Activated CD8-positive, alpha-beta T cell treated with anti-CD3 and anti-CD28 coated beads for 36 hours (primary cell): ENCODE results near the gene CTNNA1. TPM values are rescaled to one million over a fixed set of nuclear protein-coding genes. Genes with fewer than 3 reads are reported as not detected.

Experiments
- ATAC-seq: fragments of 200-7000 bp; cut with Tn5 transposase; one replicate; pipeline ENCODE4 v1.10.0; 2021; ENCODE audit warnings: mild to moderate bottlenecking, moderate library complexity
- CTCF ChIA-PET: fragments of 350-600 bp; sonication (Branson Sonifier 250); formaldehyde crosslinking; loops from one replicate; lab custom pipeline; 2021; ENCODE audit warnings: antibody characterized with exemption; lab: Charles Lee
- POLR2A ChIA-PET: fragments of 350-600 bp; sonication (Branson Sonifier 250); formaldehyde crosslinking; loops from one replicate; lab custom pipeline; 2021; ENCODE audit warnings: antibody characterized with exemption; lab: Charles Lee
- DNase-seq: peaks from one replicate; pipeline ENCODE4 v3.0.0-alpha.2; 2020
- H3K27ac Mint-ChIP-seq: one replicate; pipeline ENCODE4 v1.8.0; 2021; ENCODE audit warnings: mild to moderate bottlenecking, mixed read lengths
- H3K27me3 Mint-ChIP-seq: one replicate; pipeline ENCODE4 v1.8.0; 2021; ENCODE audit warnings: mixed read lengths
- H3K36me3 Mint-ChIP-seq: one replicate; pipeline ENCODE4 v1.8.0; 2021; ENCODE audit warnings: low read depth, mixed read lengths
- H3K4me1 Mint-ChIP-seq: one replicate; pipeline ENCODE4 v1.8.0; 2021; ENCODE audit warnings: low read depth, mixed read lengths
- H3K4me3 Mint-ChIP-seq: one replicate; pipeline ENCODE4 v1.8.0; 2021; ENCODE audit warnings: mild to moderate bottlenecking, moderate library complexity, mixed read lengths
- H3K9me3 Mint-ChIP-seq: one replicate; pipeline ENCODE4 v1.8.0; 2021; ENCODE audit warnings: mixed read lengths
- CTCF ChIP-seq: fragments of 200-600 bp; IDR thresholded peaks from one replicate; pipeline ENCODE4 v1.8.0; 2022; ENCODE audit warnings: antibody characterized with exemption, mild to moderate bottlenecking
- intact Hi-C: fragments of 100-400 bp; cut with micrococcal nuclease; formaldehyde crosslinking; loops from one replicate; pipeline ENCODE4 v1.10.0; 2022
- total RNA-seq, 2 experiments: library from RNA; stranded (reverse); gene quantifications; one replicate each; pipeline ENCODE4 v1.2.3, GENCODE V29; 2021

Gene CTNNA1
- total RNA-seq, 2 experiments from 2014 or later: 77.3 to 85.6 TPM

GRCh38 chr5:138975098-138975847 lies 222.0 kb downstream of the CTNNA1 start:
- TF ChIP-seq CTCF: no peak
- H3K36me3 Mint-ChIP-seq: no peaks in the 10 kb centered on the region
- no peak overlapping the region for H3K27ac Mint-ChIP-seq
- H3K4me1 Mint-ChIP-seq: peaks cover 16% of the 10 kb centered on the region
- no peak for DNase-seq
- H3K9me3 Mint-ChIP-seq: no peaks in the 10 kb centered on the region
- no peak overlapping the region for H3K4me3 Mint-ChIP-seq
- H3K27me3 Mint-ChIP-seq: no peaks in the 10 kb centered on the region
- ChIA-PET CTCF (interaction anchor here (1.4 kb wide), 1 partner anchor 9 kb away, joined by 3 read pairs; no protein-coding TSS in a partner anchor), POLR2A (no interaction called here)
- intact Hi-C loops: no loop called here
- no peak for ATAC-seq

- ChIA-PET POLR2A (no interaction called here), CTCF (no interaction called here)
- no peak for DNase-seq
- Mint-ChIP-seq H3K9me3 (no peaks in the 10 kb centered on the region), H3K27me3 (no peaks in the 10 kb centered on the region), H3K4me1 (peaks cover 41% of the 10 kb centered on the region), H3K27ac (no peak overlapping the region), H3K36me3 (no peaks in the 10 kb centered on the region), H3K4me3 (no peak overlapping the region)
- ATAC-seq: no peak
- TF ChIP-seq CTCF: no peak
- intact Hi-C loops: no loop called here
Observed at GRCh38 chr5:138978080-138978479, 224.9 kb downstream of the CTNNA1 start.

GRCh38 chr5:138978581-138978980 lies 225.4 kb downstream of the CTNNA1 start:
- H3K36me3 Mint-ChIP-seq: no peaks in the 10 kb centered on the region
- ChIA-PET CTCF (no interaction called here), POLR2A (no interaction called here)
- no peak for DNase-seq
- peaks cover 41% of the 10 kb centered on the region for H3K4me1 Mint-ChIP-seq
- no peaks in the 10 kb centered on the region for H3K9me3 Mint-ChIP-seq
- intact Hi-C loops: no loop called here
- TF ChIP-seq CTCF: no peak
- no peak overlapping the region for H3K4me3 Mint-ChIP-seq
- no peak for ATAC-seq
- H3K27me3 Mint-ChIP-seq: no peaks in the 10 kb centered on the region
- H3K27ac Mint-ChIP-seq: peak overlapping the region; percentile 13

- TF ChIP-seq CTCF: no peak
- POLR2A ChIA-PET: no interaction called here
- Mint-ChIP-seq H3K36me3 (no peaks in the 10 kb centered on the region), H3K27ac (peak overlapping the region; percentile 80), H3K27me3 (no peaks in the 10 kb centered on the region), H3K4me1 (peaks cover 41% of the 10 kb centered on the region), H3K4me3 (no peak overlapping the region), H3K9me3 (no peaks in the 10 kb centered on the region)
- intact Hi-C loops: no loop called here
- DNase-seq: peak; percentile 73
- peak; percentile 88 for ATAC-seq
- CTCF ChIA-PET: no interaction called here
Observed at GRCh38 chr5:138979684-138980280, 226.6 kb downstream of the CTNNA1 start.

GRCh38 chr5:138980441-138980840 lies 227.2 kb downstream of the CTNNA1 start:
- no peak overlapping the region for H3K4me3 Mint-ChIP-seq
- POLR2A ChIA-PET: no interaction called here
- CTCF ChIA-PET: no interaction called here
- DNase-seq (no peak), ATAC-seq (no peak)
- H3K27ac Mint-ChIP-seq: peak overlapping the region; percentile 80
- intact Hi-C loops: no loop called here
- peaks cover 41% of the 10 kb centered on the region for H3K4me1 Mint-ChIP-seq
- TF ChIP-seq CTCF: no peak
- H3K36me3 Mint-ChIP-seq: no peaks in the 10 kb centered on the region
- no peaks in the 10 kb centered on the region for H3K9me3 Mint-ChIP-seq
- no peaks in the 10 kb centered on the region for H3K27me3 Mint-ChIP-seq
